Neural crest cell (in vitro differentiated cells): ENCODE data around the gene ACSF3. TPM values are rescaled to one million over a fixed set of nuclear protein-coding genes. Genes with fewer than 3 reads are reported as not detected.

ENCODE experiments used
- DNase-seq: peaks from one replicate; pipeline ENCODE4 v3.0.0; 2021; ENCODE audit warnings: low read depth, mixed read lengths, low spot score
- H3K27ac Mint-ChIP-seq: one replicate; pipeline ENCODE4 v1.8.0; 2021; ENCODE audit warnings: mild to moderate bottlenecking, mixed read lengths; ENCODE audit not compliant: unreplicated experiment
- H3K27me3 Mint-ChIP-seq: 2 replicates; pipeline ENCODE4 v1.8.0; 2021; ENCODE audit warnings: low read depth, mild to moderate bottlenecking, mixed read lengths
- H3K36me3 Mint-ChIP-seq: 2 replicates; pipeline ENCODE4 v1.8.0; 2021; ENCODE audit warnings: low read depth, mild to moderate bottlenecking, mixed read lengths
- H3K4me1 Mint-ChIP-seq: 2 replicates; pipeline ENCODE4 v1.8.0; 2021; ENCODE audit warnings: mixed read lengths
- H3K4me3 Mint-ChIP-seq: one replicate; pipeline ENCODE4 v1.8.0; 2021; ENCODE audit warnings: mild to moderate bottlenecking, mixed read lengths
- H3K9me3 Mint-ChIP-seq: 2 replicates; pipeline ENCODE4 v1.8.0; 2021; ENCODE audit warnings: mixed read lengths
- CTCF ChIP-seq: fragments of 200-600 bp; sonication (generic); conservative IDR thresholded peaks from 2 replicates; pipeline ENCODE4 v1.5.0; 2021; ENCODE audit warnings: antibody characterized with exemption, mild to moderate bottlenecking
- total RNA-seq: library from RNA; stranded (reverse); gene quantifications from 2 replicates; pipeline ENCODE4 v1.2.1, GENCODE V29; 2021

Gene ACSF3
- total RNA-seq, 1 donor from 2014 or later = 31.0 TPM

GRCh38 chr16:89135166-89135565, 41.5 kb downstream of the ACSF3 start:
- Mint-ChIP-seq H3K36me3 (peaks cover 9% of the 10 kb centered on the region), H3K4me3 (no peak overlapping the region), H3K27me3 (no peaks in the 10 kb centered on the region), H3K9me3 (peaks cover 8% of the 10 kb centered on the region), H3K4me1 (no peaks in the 10 kb centered on the region), H3K27ac (no peak overlapping the region)
- DNase-seq = no peak
- TF ChIP-seq CTCF = no peak

- peaks cover 4% of the 10 kb centered on the region for H3K36me3 Mint-ChIP-seq
- H3K4me3 Mint-ChIP-seq = no peak overlapping the region
- no peaks in the 10 kb centered on the region for H3K27me3 Mint-ChIP-seq
- TF ChIP-seq CTCF = no peak
- no peak for DNase-seq
- H3K9me3 Mint-ChIP-seq = peaks cover 4% of the 10 kb centered on the region
- H3K4me1 Mint-ChIP-seq = no peaks in the 10 kb centered on the region
- peak overlapping the region; percentile 38 for H3K27ac Mint-ChIP-seq
Observed at GRCh38 chr16:89135971-89136765, 42.5 kb downstream of the ACSF3 start.

GRCh38 chr16:89136931-89137330, 43.3 kb downstream of the ACSF3 start:
- H3K4me3 Mint-ChIP-seq = no peak overlapping the region
- no peak for TF ChIP-seq CTCF
- DNase-seq = no peak
- no peaks in the 10 kb centered on the region for H3K27me3 Mint-ChIP-seq
- H3K36me3 Mint-ChIP-seq = no peaks in the 10 kb centered on the region
- H3K27ac Mint-ChIP-seq = no peak overlapping the region
- no peaks in the 10 kb centered on the region for H3K9me3 Mint-ChIP-seq
- H3K4me1 Mint-ChIP-seq = no peaks in the 10 kb centered on the region

- no peak overlapping the region for H3K4me3 Mint-ChIP-seq
- H3K27ac Mint-ChIP-seq = no peak overlapping the region
- no peaks in the 10 kb centered on the region for H3K36me3 Mint-ChIP-seq
- no peaks in the 10 kb centered on the region for H3K27me3 Mint-ChIP-seq
- no peak for DNase-seq
- H3K9me3 Mint-ChIP-seq = no peaks in the 10 kb centered on the region
- TF ChIP-seq CTCF = no peak
- H3K4me1 Mint-ChIP-seq = no peaks in the 10 kb centered on the region
Observed at GRCh38 chr16:89137666-89138512, 44.2 kb downstream of the ACSF3 start.

- no peak for DNase-seq
- no peaks in the 10 kb centered on the region for H3K9me3 Mint-ChIP-seq
- no peak for TF ChIP-seq CTCF
- H3K36me3 Mint-ChIP-seq = no peaks in the 10 kb centered on the region
- no peaks in the 10 kb centered on the region for H3K4me1 Mint-ChIP-seq
- no peak overlapping the region for H3K4me3 Mint-ChIP-seq
- no peaks in the 10 kb centered on the region for H3K27me3 Mint-ChIP-seq
- H3K27ac Mint-ChIP-seq = no peak overlapping the region
Observed at GRCh38 chr16:89138513-89138795, 44.8 kb downstream of the ACSF3 start.
